Fibroblast of lung (primary cell): ENCODE data around the gene IQSEC3.

ENCODE experiments used
- CTCF ChIP-seq, 2 donors: IDR thresholded peaks in 1 of 2; conservative IDR thresholded peaks in 1 of 2; 1 replicate in 1 of 2; 2 replicates in 1 of 2; pipeline ENCODE4 v1.5.1; 2011 to 2012; ENCODE audit warnings: low read length in 2 of 2, control low read depth in 1 of 2, inconsistent platforms in 1 of 2, low read depth in 1 of 2, mild to moderate bottlenecking in 1 of 2
- EZH2 ChIP-seq: IDR thresholded peaks from 2 replicates; pipeline ENCODE4 v1.5.1; 2012; ENCODE audit warnings: low read length, control low read depth, mild to moderate bottlenecking; ENCODE audit errors: missing control alignments

GRCh38 chr12:189622-189962, 123.0 kb downstream of the IQSEC3 start:
- TF ChIP-seq CTCF (conservative IDR thresholded peaks at IDR 0.05 in 1 of 2, IDR thresholded peaks at IDR 0.05 in 1 of 2; ENCODE audit: low read depth in 1 of 2, low read length in 2 of 2) (no peak), EZH2 (no peak)
